ENCODE data around the gene NEURL4.

Gene NEURL4

GRCh38 chr17:7279448-7279847 is 49.7 kb downstream of the NEURL4 start:
- no peak for DNase-seq (ENCODE audit: low read depth)

- DNase-seq (ENCODE audit: low read depth) = no peak
Measured at GRCh38 chr17:7266784-7267183, 62.4 kb downstream of the NEURL4 start.

Measured in activated T-helper 9 cell treated with anti-CD3 and anti-CD28 coated beads, Interleukin-2, amount 50 U/mL, for 16 hours (primary cell).